ENCODE data around the gene UBE2L5.
A peak's percentile ranks its signal among the peaks of the same experiment; 100 is the strongest.

UBE2L5 gene

GRCh38 chr13:30376426-30377311 lies 45.6 kb upstream of the UBE2L5 start:
- H3F3A ChIP-seq (ENCODE audit: low read depth), result peaks cover 24% of the 10 kb centered on the region
- peaks cover 41% of the 10 kb centered on the region for H3K79me2 ChIP-seq (ENCODE audit: insufficient read depth, low read length)
- no peaks in the 10 kb centered on the region for H3K9me3 ChIP-seq (ENCODE audit: insufficient read depth, low read depth, low read length)
- no peak for TF ChIP-seq EZH2phosphoT487 (IDR thresholded peaks at IDR 0.05; ENCODE audit: borderline replicate concordance)
- no peaks in the 10 kb centered on the region for H3K9me2 ChIP-seq (replicated peaks; ENCODE audit: low read depth, low read length)
- peak overlapping the region; percentile 87 for H3K4me3 ChIP-seq (ENCODE audit: low read length, poor library complexity, severe bottlenecking)
- H3K9ac ChIP-seq (ENCODE audit: low read depth, low read length, poor library complexity, severe bottlenecking), result peak overlapping the region; percentile 94
- peak overlapping the region; percentile 70 for H2AFZ ChIP-seq (ENCODE audit: low read length)
- peak overlapping the region; percentile 87 for H3K4me2 ChIP-seq (ENCODE audit: low read depth, low read length, poor library complexity, severe bottlenecking)
- H3K27me3 ChIP-seq (ENCODE audit: insufficient read depth, low read length, poor library complexity, severe bottlenecking), result no peaks in the 10 kb centered on the region
- peaks cover 58% of the 10 kb centered on the region for H3K4me1 ChIP-seq (ENCODE audit: insufficient read depth, low read length, poor library complexity, severe bottlenecking)
- H4K20me1 ChIP-seq (ENCODE audit: insufficient read depth, low read length, poor library complexity, severe bottlenecking), result no peaks in the 10 kb centered on the region
- H3K36me3 ChIP-seq (ENCODE audit: insufficient read depth, low read length), result no peaks in the 10 kb centered on the region

GRCh38 chr13:30377312-30377685 lies 45.0 kb upstream of the UBE2L5 start:
- H3K9ac ChIP-seq (ENCODE audit: low read depth, low read length, poor library complexity, severe bottlenecking), result peak overlapping the region; percentile 94
- H3K4me2 ChIP-seq (ENCODE audit: low read depth, low read length, poor library complexity, severe bottlenecking), result peak overlapping the region; percentile 87
- peak overlapping the region; percentile 70 for H2AFZ ChIP-seq (ENCODE audit: low read length)
- TF ChIP-seq EZH2phosphoT487 (IDR thresholded peaks at IDR 0.05; ENCODE audit: borderline replicate concordance), result no peak
- TF ChIP-seq CTCF (conservative IDR thresholded peaks at IDR 0.05; ENCODE audit: low read length), result no peak
- no peaks in the 10 kb centered on the region for H3K27me3 ChIP-seq (ENCODE audit: insufficient read depth, low read length, poor library complexity, severe bottlenecking)
- no peaks in the 10 kb centered on the region for H4K20me1 ChIP-seq (ENCODE audit: insufficient read depth, low read length, poor library complexity, severe bottlenecking)
- peaks cover 39% of the 10 kb centered on the region for H3K79me2 ChIP-seq (ENCODE audit: insufficient read depth, low read length)
- peak overlapping the region; percentile 87 for H3K4me3 ChIP-seq (ENCODE audit: low read length, poor library complexity, severe bottlenecking)
- H3K36me3 ChIP-seq (ENCODE audit: insufficient read depth, low read length), result no peaks in the 10 kb centered on the region
- H3K9me3 ChIP-seq (ENCODE audit: insufficient read depth, low read depth, low read length), result no peaks in the 10 kb centered on the region
- peaks cover 54% of the 10 kb centered on the region for H3K4me1 ChIP-seq (ENCODE audit: insufficient read depth, low read length, poor library complexity, severe bottlenecking)
- no peaks in the 10 kb centered on the region for H3K9me2 ChIP-seq (replicated peaks; ENCODE audit: low read depth, low read length)
- H3F3A ChIP-seq (ENCODE audit: low read depth), result peaks cover 20% of the 10 kb centered on the region

- no peaks in the 10 kb centered on the region for H4K20me1 ChIP-seq (ENCODE audit: insufficient read depth, low read length, poor library complexity, severe bottlenecking)
- no peak overlapping the region for H2AFZ ChIP-seq (ENCODE audit: low read length)
- H3K9me3 ChIP-seq (ENCODE audit: insufficient read depth, low read depth, low read length), result no peaks in the 10 kb centered on the region
- H3K27me3 ChIP-seq (ENCODE audit: insufficient read depth, low read length, poor library complexity, severe bottlenecking), result no peaks in the 10 kb centered on the region
- no peak overlapping the region for H3K4me2 ChIP-seq (ENCODE audit: low read depth, low read length, poor library complexity, severe bottlenecking)
- no peaks in the 10 kb centered on the region for H3K36me3 ChIP-seq (ENCODE audit: insufficient read depth, low read length)
- H3K79me2 ChIP-seq (ENCODE audit: insufficient read depth, low read length), result peaks cover 30% of the 10 kb centered on the region
- H3K9ac ChIP-seq (ENCODE audit: low read depth, low read length, poor library complexity, severe bottlenecking), result no peak overlapping the region
- no peak overlapping the region for H3K4me3 ChIP-seq (ENCODE audit: low read length, poor library complexity, severe bottlenecking)
- H3F3A ChIP-seq (ENCODE audit: low read depth), result peaks cover 17% of the 10 kb centered on the region
- no peaks in the 10 kb centered on the region for H3K9me2 ChIP-seq (replicated peaks; ENCODE audit: low read depth, low read length)
- TF ChIP-seq EZH2phosphoT487 (IDR thresholded peaks at IDR 0.05; ENCODE audit: borderline replicate concordance) (no peak), CTCF (conservative IDR thresholded peaks at IDR 0.05; ENCODE audit: low read length) (no peak)
- H3K4me1 ChIP-seq (ENCODE audit: insufficient read depth, low read length, poor library complexity, severe bottlenecking), result peaks cover 48% of the 10 kb centered on the region
Measured at GRCh38 chr13:30378191-30378590, 44.1 kb upstream of the UBE2L5 start.

All from Loucy (cell line).